Keratinocyte (primary cell): ENCODE data around the gene CCDC89. TPM values are rescaled to one million over a fixed set of nuclear protein-coding genes. Genes with fewer than 3 reads are reported as not detected.
"Not testable (repeated sequence)": the region's sequence is repeated elsewhere in the genome, so short reads cannot be mapped to it uniquely, and the experiment has no call there.

Source experiments
- DNase-seq: peaks from one replicate; pipeline ENCODE4 v3.0.0-alpha.2; 2011; ENCODE audit warnings: low read depth, missing footprints, low spot score
- FAIRE-seq: peaks from 2 replicates; lab custom pipeline; 2011; peaks lifted over from hg19 to GRCh38; lab: Jason Lieb, UNC
- H2AFZ ChIP-seq: 2 replicates; pipeline ENCODE4 v1.6.0; 2012; ENCODE audit warnings: low read length, control low read depth, inconsistent platforms; ENCODE audit not compliant: control insufficient read depth
- H3K27ac ChIP-seq: 2 replicates; pipeline ENCODE4 v1.5.1; 2011; ENCODE audit warnings: low read length; ENCODE audit not compliant: control insufficient read depth, insufficient read depth
- H3K27me3 ChIP-seq: 3 replicates; pipeline ENCODE4 v1.6.0; 2011; ENCODE audit warnings: low read length; ENCODE audit not compliant: control insufficient read depth, insufficient read depth; ENCODE audit errors: extremely low read depth
- H3K36me3 ChIP-seq, 2 experiments: 2 replicates in 1 of 2; 3 replicates in 1 of 2; pipeline ENCODE4 v1.5.1; 2011; ENCODE audit warnings: low read length in 2 of 2, mild to moderate bottlenecking in 1 of 2; ENCODE audit not compliant: control insufficient read depth in 2 of 2, insufficient read depth in 2 of 2; ENCODE audit errors: extremely low read depth in 1 of 2
- H3K4me1 ChIP-seq: 3 replicates; pipeline ENCODE4 v1.5.1; 2011; ENCODE audit warnings: low read length; ENCODE audit not compliant: control insufficient read depth, insufficient read depth; ENCODE audit errors: extremely low read depth
- H3K4me2 ChIP-seq: 3 replicates; pipeline ENCODE4 v1.6.0; 2011; ENCODE audit warnings: low read depth, low read length; ENCODE audit not compliant: control insufficient read depth, insufficient read depth; ENCODE audit errors: extremely low read depth
- H3K4me3 ChIP-seq, 3 experiments: fragments of 200-600 bp in 1 of 3; sonication (generic) in 1 of 3; 2 replicates in 2 of 3; 3 replicates in 1 of 3; pipeline ENCODE4 v1.5.1; 2011 to 2016; ENCODE audit warnings: low read length in 3 of 3, mild to moderate bottlenecking in 3 of 3, control low read depth in 2 of 3, inconsistent platforms in 1 of 3, low read depth in 1 of 3, mixed read lengths in 1 of 3, mixed run types in 1 of 3, moderate library complexity in 1 of 3; ENCODE audit not compliant: control insufficient read depth in 2 of 3, insufficient read depth in 2 of 3; ENCODE audit errors: extremely low read depth in 1 of 3
- H3K79me2 ChIP-seq: 2 replicates; pipeline ENCODE4 v1.6.0; 2012; ENCODE audit warnings: low read length; ENCODE audit not compliant: control insufficient read depth, insufficient read depth
- H3K9ac ChIP-seq: 3 replicates; pipeline ENCODE4 v1.6.0; 2011; ENCODE audit warnings: low read length; ENCODE audit not compliant: control insufficient read depth, insufficient read depth; ENCODE audit errors: extremely low read depth
- H3K9me1 ChIP-seq: 3 replicates; pipeline ENCODE4 v1.6.0; 2011; ENCODE audit warnings: low read length; ENCODE audit not compliant: control insufficient read depth, insufficient read depth; ENCODE audit errors: extremely low read depth
- H3K9me3 ChIP-seq: 2 replicates; pipeline ENCODE4 v1.5.1; 2012; ENCODE audit warnings: low read depth, low read length; ENCODE audit not compliant: control insufficient read depth
- H4K20me1 ChIP-seq: 3 replicates; pipeline ENCODE4 v1.6.0; 2011; ENCODE audit warnings: low read length; ENCODE audit not compliant: control insufficient read depth, insufficient read depth; ENCODE audit errors: extremely low read depth
- CTCF ChIP-seq, 3 experiments: IDR thresholded peaks in 1 of 3; conservative IDR thresholded peaks in 1 of 3; optimal IDR thresholded peaks in 1 of 3; 2 replicates in 2 of 3; 3 replicates in 1 of 3; pipeline versions ENCODE3 to v1.5.1; 2011; ENCODE audit warnings: low read length in 3 of 3, mild to moderate bottlenecking in 3 of 3, moderate library complexity in 2 of 3, control low read depth in 1 of 3, inconsistent platforms in 1 of 3; ENCODE audit not compliant: insufficient read depth in 2 of 3; ENCODE audit errors: extremely low read depth in 1 of 3
- EZH2 ChIP-seq: IDR thresholded peaks from one replicate; pipeline ENCODE4 v1.6.1; 2012; ENCODE audit warnings: inconsistent platforms, mild to moderate bottlenecking, low read length, moderate library complexity
- dilution Hi-C: fragments of 300-500 bp; cut with MboI; formaldehyde crosslinking; loops from one replicate; pipeline ENCODE4 v1.7.0; 2020; ENCODE audit warnings: low sequenced_read_pairs; ENCODE audit not compliant: extremely low pct_ligation_motif_present
- polyA plus RNA-seq, 5 experiments: library from polyadenylated mRNA; depleted of rRNA in 3 of 5; stranded (reverse) in 3 of 5; stranded (forward) in 1 of 5; unstranded in 1 of 5; fragments of >200 nt; gene quantifications; 1 replicate in 1 of 5; 2 replicates in 3 of 5; 3 replicates in 1 of 5; pipeline versions ENCODE4 v1.2.1 to v1.2.3, GENCODE V29; 2011 to 2012; ENCODE audit warnings: missing spikeins in 2 of 5, low read depth in 1 of 5, low replicate concordance in 1 of 5

The CCDC89 gene
- polyA plus RNA-seq, 1 donor (not counting 4 experiments of a cell fraction or from before 2014, with no cell fraction given) = 0.31 TPM

GRCh38 chr11:85656777-85657176 is 29.2 kb downstream of the CCDC89 start:
- DNase-seq = no peak
- Histone ChIP-seq H4K20me1 (peaks cover 4% of the 10 kb centered on the region), H3K27ac (no peak overlapping the region), H2AFZ (no peak overlapping the region), H3K79me2 (peaks cover 40% of the 10 kb centered on the region), H3K9me3 (no peaks in the 10 kb centered on the region), H3K27me3 (no peaks in the 10 kb centered on the region), H3K36me3 (peaks cover 1 to 16% of the 10 kb centered on the region in 2 experiments), H3K4me3 (no peak overlapping the region), H3K4me1 (peaks cover 16% of the 10 kb centered on the region), H3K9me1 (no peaks in the 10 kb centered on the region), H3K9ac (no peak overlapping the region), H3K4me2 (no peak overlapping the region)
- FAIRE-seq = no peak
- dilution Hi-C loops = no loop called here
- TF ChIP-seq CTCF (optimal IDR thresholded peaks at IDR 0.05 in 1 of 3, IDR thresholded peaks at IDR 0.05 in 1 of 3, conservative IDR thresholded peaks at IDR 0.05 in 1 of 3; ENCODE audit: extremely low read depth in 1 of 3, insufficient read depth in 2 of 3, low read length in 3 of 3) (no peak), EZH2 (no peak)

GRCh38 chr11:85654343-85654742 is 31.7 kb downstream of the CCDC89 start:
- H4K20me1 ChIP-seq, H3K9me1 ChIP-seq, H3K27me3 ChIP-seq, DNase-seq, H2AFZ ChIP-seq, H3K4me3 ChIP-seq, H3K9ac ChIP-seq, H3K9me3 ChIP-seq, FAIRE-seq, dilution Hi-C loops, H3K27ac ChIP-seq, H3K4me2 ChIP-seq, H3K4me1 ChIP-seq: not testable (repeated sequence)
- Histone ChIP-seq H3K36me3 (peaks cover 1 to 16% of the 10 kb centered on the region in 2 experiments), H3K79me2 (peaks cover 17% of the 10 kb centered on the region)

- peaks cover 1 to 7% of the 10 kb centered on the region in 2 experiments for H3K36me3 ChIP-seq
- no peak for FAIRE-seq
- H3K9me3 ChIP-seq = no peaks in the 10 kb centered on the region
- no peak for TF ChIP-seq CTCF (optimal IDR thresholded peaks at IDR 0.05 in 1 of 3, IDR thresholded peaks at IDR 0.05 in 1 of 3, conservative IDR thresholded peaks at IDR 0.05 in 1 of 3; ENCODE audit: extremely low read depth in 1 of 3, insufficient read depth in 2 of 3, low read length in 3 of 3)
- TF ChIP-seq EZH2 = no peak
- no peak overlapping the region for H3K27ac ChIP-seq
- H3K4me2 ChIP-seq = no peak overlapping the region
- H2AFZ ChIP-seq = no peak overlapping the region
- H3K4me3 ChIP-seq = no peak overlapping the region
- peaks cover 19% of the 10 kb centered on the region for H3K79me2 ChIP-seq
- H3K9me1 ChIP-seq = no peaks in the 10 kb centered on the region
- no peaks in the 10 kb centered on the region for H3K4me1 ChIP-seq
- no peak for DNase-seq
- no peak overlapping the region for H3K9ac ChIP-seq
- dilution Hi-C loops = no loop called here
- H4K20me1 ChIP-seq = no peaks in the 10 kb centered on the region
- H3K27me3 ChIP-seq = no peaks in the 10 kb centered on the region
These were observed 33.1 kb downstream of the CCDC89 start for GRCh38 chr11:85652786-85653447.
